ENCODE measurements around the gene TOMM7. TPM values are rescaled to one million over a fixed set of nuclear protein-coding genes. Genes with fewer than 3 reads are reported as not detected.

The TOMM7 gene
- 107 and 147 TPM in 2 replicates for total RNA-seq

GRCh38 chr7:22822486-22823141, at the start of gene TOMM7:
Gene TOMM7 (minus strand): TSS chr7:22822849. CDS start chr7:22822779, 70 bp downstream.

Other genes with a start within 250 kb of the TOMM7 start
- gene IL6, start 95.6 kb downstream of the TOMM7 start, total RNA-seq, result 184 and 291 TPM in 2 replicates
- gene HYCC1, start 191.3 kb upstream of the TOMM7 start, total RNA-seq, result 113 and 128 TPM in 2 replicates

Measured in cardiac atrium fibroblast (primary cell).